Daoy (cell line): Measurements from ENCODE around the gene TRAPPC3L. TPM values are rescaled to one million over a fixed set of nuclear protein-coding genes. Genes with fewer than 3 reads are reported as not detected.
"Not testable (repeated sequence)": the region's sequence is repeated elsewhere in the genome, so short reads cannot be mapped to it uniquely, and the experiment has no call there.

Experiments used
- DNase-seq: peaks from one replicate; pipeline ENCODE4 v3.0.0-alpha.2; 2015; ENCODE audit warnings: low read depth
- total RNA-seq: library from RNA; depleted of rRNA; stranded (reverse); fragments of >200 nt; shearing (Covaris generic); gene quantifications from 2 replicates; pipeline ENCODE4 v1.2.3, GENCODE V29; 2014

TRAPPC3L gene
- total RNA-seq, 1 experiment from 2014 or later = not detected

GRCh38 chr6:116513224-116513875 is 32.1 kb downstream of the TRAPPC3L start:
- DNase-seq = no peak

GRCh38 chr6:116512734-116513133 is 32.8 kb downstream of the TRAPPC3L start:
- no peak for DNase-seq

- peak; percentile 18 for DNase-seq
These were observed 33.3 kb downstream of the TRAPPC3L start for GRCh38 chr6:116512111-116512559.

GRCh38 chr6:116511424-116512110 is 33.9 kb downstream of the TRAPPC3L start, which contains the start of gene CALHM5:
Gene CALHM5, plus strand, starts transcription at chr6:116511639. Its CDS starts 58 bp downstream, at chr6:116511697.
- DNase-seq = peak; percentile 82

GRCh38 chr6:116508527-116508926 is 37.0 kb downstream of the TRAPPC3L start:
- DNase-seq = no peak

GRCh38 chr6:116507324-116507723 is 38.2 kb downstream of the TRAPPC3L start:
- no peak for DNase-seq

- DNase-seq = peak; percentile 66
These were observed 44.5 kb downstream of the TRAPPC3L start for GRCh38 chr6:116500969-116501433.

GRCh38 chr6:116497113-116497676 is 48.3 kb downstream of the TRAPPC3L start:
- no peak for DNase-seq

- DNase-seq = not testable (repeated sequence)
These were observed 50.3 kb downstream of the TRAPPC3L start for GRCh38 chr6:116495161-116495560.

- DNase-seq = peak; percentile 55
These were observed 53.0 kb downstream of the TRAPPC3L start for GRCh38 chr6:116492331-116493067.

- no peak for DNase-seq
These were observed 53.7 kb downstream of the TRAPPC3L start for GRCh38 chr6:116491610-116492330.

- no peak for DNase-seq
These were observed 59.8 kb downstream of the TRAPPC3L start for GRCh38 chr6:116485559-116486184.

GRCh38 chr6:116483616-116484015 is 61.9 kb downstream of the TRAPPC3L start:
- no peak for DNase-seq

- DNase-seq = no peak
These were observed 62.7 kb downstream of the TRAPPC3L start for GRCh38 chr6:116482780-116483179.

GRCh38 chr6:116476002-116476678 is 69.3 kb downstream of the TRAPPC3L start:
- no peak for DNase-seq

GRCh38 chr6:116475141-116475540 is 70.3 kb downstream of the TRAPPC3L start:
- DNase-seq = no peak

- DNase-seq = no peak
These were observed 72.8 kb downstream of the TRAPPC3L start for GRCh38 chr6:116472706-116473105.

- DNase-seq = no peak
These were observed 74.0 kb downstream of the TRAPPC3L start for GRCh38 chr6:116471531-116471930.

GRCh38 chr6:116468293-116468692 is 77.2 kb downstream of the TRAPPC3L start:
- no peak for DNase-seq

GRCh38 chr6:116467514-116467913 is 78.0 kb downstream of the TRAPPC3L start:
- no peak for DNase-seq
